GM18867 (cell line): ENCODE results near the gene CCDC24.

Experiments
- ATAC-seq: cut with Tn5 transposase; IDR thresholded peaks from one replicate; pipeline ENCODE4 v1.9.1; 2021; ENCODE audit warnings: mild to moderate bottlenecking, moderate library complexity; ENCODE audit not compliant: unreplicated experiment

The CCDC24 gene

GRCh38 chr1:43962324-43962723 lies 29.1 kb upstream of the CCDC24 start:
- no peak for ATAC-seq

DNA sequence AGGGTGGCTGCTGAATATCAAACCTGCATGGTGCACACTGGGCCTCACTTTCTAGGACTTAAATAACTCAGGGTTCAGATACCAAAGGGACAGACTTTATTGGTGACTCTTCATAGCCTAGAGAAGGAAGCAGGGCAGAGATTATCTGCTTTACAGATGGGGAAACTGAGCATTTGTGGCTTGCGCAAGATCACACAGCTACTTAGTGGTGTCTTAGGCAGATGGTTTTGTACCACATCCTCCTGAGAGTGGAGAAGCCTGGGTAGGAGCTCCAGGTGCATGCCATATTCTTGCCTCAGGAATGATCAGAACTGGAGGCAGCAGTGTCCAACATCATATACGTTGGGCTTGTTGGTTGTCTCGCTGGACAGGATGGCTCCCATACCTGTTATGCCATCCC lies 28.4 kb upstream of the CCDC24 start:
- no peak for ATAC-seq

DNA sequence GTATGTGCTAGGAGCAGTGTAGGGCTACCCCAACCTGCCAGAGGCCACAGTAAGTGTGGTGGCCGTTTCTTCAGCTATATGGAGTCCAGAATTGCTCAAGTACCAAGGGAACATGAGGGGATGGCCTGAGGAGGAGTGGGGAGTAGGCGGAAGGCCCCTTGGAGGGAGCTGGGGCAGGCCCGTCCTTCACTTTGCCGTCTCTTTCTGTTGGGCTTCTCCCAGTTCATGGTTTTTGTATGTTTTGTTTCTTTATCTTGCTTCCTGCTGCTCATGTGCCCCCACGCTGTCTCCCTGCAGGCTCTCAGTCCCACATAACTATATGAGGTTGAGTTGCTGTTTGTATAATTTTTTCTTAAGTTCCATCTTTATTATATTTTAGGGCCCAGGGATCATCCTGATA lies 27.5 kb upstream of the CCDC24 start:
- no peak for ATAC-seq

GRCh38 chr1:43965316-43965715 lies 26.1 kb upstream of the CCDC24 start:
- no peak for ATAC-seq

- no peak for ATAC-seq
These were observed 23.0 kb upstream of the CCDC24 start for GRCh38 chr1:43968348-43968948.

DNA sequence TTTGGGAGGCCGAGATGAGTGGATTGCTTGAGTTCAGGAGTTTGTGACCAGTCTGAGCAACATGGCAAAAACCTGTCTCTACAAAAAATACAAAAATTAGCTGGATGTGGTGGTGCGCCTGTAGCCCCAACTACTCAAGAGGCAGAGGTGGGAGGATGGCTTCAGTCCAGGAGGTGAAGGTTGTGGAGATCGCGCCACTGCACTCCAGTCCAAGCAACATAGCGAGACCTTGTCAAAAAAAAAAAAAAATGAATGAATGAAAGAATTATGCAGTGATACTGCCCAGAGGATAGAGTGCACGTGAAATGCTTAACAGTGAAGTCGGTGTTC lies 22.0 kb upstream of the CCDC24 start:
- ATAC-seq = peak; percentile 3

DNA sequence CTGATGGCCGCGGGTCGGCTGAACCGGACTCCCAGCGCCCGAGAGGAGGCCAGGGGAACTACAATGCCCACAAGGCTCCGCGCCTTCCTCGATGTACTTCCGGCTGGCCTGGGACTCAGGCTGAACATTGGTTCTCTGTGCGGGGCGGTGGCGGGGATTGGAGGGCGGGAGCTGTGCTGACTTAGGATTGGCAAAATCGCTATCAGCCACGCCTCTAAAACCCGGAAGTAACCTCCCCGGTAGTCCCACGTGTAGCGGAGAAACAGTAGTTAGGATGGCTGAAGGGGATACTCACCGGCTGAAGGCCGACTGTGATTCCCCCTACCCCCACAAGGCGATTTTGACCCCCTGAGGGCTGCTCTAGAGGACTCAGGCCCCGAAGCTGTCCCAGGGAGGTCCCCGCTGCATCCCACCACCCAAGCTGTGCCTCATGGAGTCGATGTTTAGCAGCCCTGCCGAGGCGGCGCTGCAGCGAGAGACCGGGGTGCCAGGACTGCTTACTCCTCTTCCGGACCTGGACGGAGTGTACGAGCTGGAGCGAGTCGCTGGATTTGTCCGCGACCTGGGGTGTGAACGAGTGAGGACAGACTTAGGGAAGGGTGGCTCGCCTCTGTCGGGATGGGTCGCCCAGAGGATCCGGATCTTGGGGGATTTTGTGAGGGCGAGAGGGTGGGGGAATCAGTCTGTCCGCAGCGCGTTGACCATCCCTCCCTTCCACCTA lies 21.5 kb upstream of the CCDC24 start, which contains the start of gene DPH2:
DPH2 (plus strand) TSS at position 265 of the 721 bp plus-strand sequence; CDS start at position 431, 166 bp downstream.
- ATAC-seq = peak; percentile 77

GRCh38 chr1:43970502-43970901 lies 20.9 kb upstream of the CCDC24 start:
- no peak for ATAC-seq

- ATAC-seq = no peak
These were observed 20.5 kb upstream of the CCDC24 start for GRCh38 chr1:43970911-43971310.

DNA sequence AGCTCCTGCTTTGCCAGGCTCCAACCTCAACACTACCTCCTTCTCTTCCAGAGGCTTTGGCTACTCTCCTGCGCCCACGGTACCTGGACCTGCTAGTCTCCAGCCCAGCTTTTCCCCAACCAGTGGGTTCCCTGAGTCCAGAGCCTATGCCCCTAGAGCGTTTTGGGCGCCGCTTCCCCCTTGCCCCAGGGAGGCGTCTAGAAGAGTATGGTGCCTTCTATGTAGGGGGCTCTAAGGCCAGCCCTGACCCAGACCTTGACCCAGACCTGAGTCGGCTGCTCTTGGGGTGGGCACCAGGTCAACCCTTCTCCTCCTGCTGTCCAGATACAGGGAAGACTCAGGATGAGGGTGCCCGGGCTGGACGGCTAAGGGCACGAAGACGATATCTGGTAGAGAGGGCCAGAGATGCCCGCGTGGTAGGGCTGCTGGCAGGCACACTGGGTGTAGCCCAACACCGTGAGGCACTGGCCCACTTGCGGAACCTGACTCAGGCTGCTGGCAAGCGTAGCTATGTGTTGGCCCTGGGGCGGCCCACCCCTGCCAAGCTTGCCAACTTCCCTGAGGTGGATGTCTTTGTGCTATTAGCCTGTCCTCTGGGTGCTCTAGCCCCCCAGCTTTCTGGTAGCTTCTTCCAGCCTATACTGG lies 19.9 kb upstream of the CCDC24 start:
- ATAC-seq = no peak

GRCh38 chr1:43973981-43974442 lies 17.4 kb upstream of the CCDC24 start:
- no peak for ATAC-seq

GRCh38 chr1:43974443-43975248 lies 16.8 kb upstream of the CCDC24 start, which contains the start of gene ATP6V0B:
Gene ATP6V0B (plus strand): TSS chr1:43974960. CDS start chr1:43975041, 81 bp downstream.
- peak; percentile 66 for ATAC-seq

DNA sequence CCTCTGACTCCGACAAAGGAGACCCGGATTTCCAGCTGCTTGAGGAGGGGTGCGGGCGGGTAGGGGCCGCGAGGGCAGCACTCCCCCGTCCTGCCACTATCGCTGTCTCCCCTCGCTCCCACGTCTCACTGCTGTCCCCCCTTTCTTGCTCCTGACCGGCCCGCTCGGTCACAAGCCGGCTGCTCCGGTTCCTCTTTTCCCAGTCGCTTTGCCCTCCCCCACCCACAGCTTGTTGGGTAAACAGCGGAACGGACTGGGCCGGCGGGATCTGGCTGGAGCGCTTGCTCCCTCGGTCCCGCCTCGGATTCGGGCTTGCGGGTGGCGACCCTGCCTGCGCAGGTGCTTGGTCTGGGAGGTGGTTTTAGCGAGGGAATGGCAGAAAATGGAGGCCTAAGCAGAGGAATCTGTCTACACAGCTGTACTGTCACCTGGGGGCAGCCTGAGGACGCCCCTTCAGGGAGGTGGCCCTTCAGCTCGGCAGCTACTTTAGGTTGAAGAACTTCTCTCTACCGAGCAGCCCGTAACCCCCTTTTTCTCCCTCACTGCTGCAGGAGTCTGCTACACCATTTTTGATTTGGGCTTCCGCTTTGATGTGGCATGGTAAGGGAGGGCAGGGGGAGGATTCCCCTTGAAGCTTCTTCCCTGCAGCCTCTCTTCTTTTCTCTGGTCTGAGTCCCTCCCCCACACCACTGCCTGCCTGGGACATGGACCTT lies 16.0 kb upstream of the CCDC24 start:
- ATAC-seq = peak; percentile 4

GRCh38 chr1:43976045-43976444 lies 15.4 kb upstream of the CCDC24 start:
- ATAC-seq = no peak

- no peak for ATAC-seq
These were observed 14.5 kb upstream of the CCDC24 start for GRCh38 chr1:43976890-43977289.

DNA sequence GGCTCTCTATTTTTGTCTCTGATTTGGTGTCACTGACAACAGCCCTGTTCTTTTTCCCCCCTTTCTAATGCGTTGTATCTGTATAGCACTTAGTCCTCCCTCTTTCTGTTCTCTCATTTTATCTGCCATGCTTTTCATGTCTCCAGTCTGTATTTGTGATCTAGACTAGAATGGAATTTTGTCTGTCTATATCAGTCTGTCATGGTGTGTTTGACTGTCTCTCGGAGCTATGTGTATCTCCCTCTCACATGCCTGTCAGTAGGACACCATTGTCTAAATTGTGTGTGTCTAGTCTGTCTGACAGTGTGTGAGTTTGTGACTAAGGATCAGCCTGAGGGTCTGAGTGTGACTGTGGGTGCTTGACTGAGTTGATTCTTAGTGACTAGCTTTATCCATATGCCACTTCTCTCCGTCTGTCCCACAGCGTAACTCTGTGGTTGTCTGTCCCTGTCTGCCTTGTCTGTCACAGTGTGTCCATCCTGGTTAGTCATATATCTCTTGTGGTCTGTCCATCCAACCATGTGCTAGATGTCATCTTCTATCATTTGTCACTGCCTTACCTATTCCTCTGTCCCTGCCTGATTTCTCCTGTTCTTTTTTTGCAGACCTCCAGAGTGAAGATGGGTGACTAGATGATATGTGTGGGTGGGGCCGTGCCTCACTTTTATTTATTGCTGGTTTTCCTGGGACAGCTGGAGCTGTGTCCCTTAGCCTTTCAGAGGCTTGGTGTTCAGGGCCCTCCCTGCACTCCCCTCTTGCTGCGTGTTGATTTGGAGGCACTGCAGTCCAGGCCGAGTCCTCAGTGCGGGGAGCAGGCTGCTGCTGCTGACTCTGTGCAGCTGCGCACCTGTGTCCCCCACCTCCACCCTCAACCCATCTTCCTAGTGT lies 13.8 kb upstream of the CCDC24 start:
- ATAC-seq = no peak

GRCh38 chr1:43978264-43978550 lies 13.2 kb upstream of the CCDC24 start:
- no peak for ATAC-seq

DNA sequence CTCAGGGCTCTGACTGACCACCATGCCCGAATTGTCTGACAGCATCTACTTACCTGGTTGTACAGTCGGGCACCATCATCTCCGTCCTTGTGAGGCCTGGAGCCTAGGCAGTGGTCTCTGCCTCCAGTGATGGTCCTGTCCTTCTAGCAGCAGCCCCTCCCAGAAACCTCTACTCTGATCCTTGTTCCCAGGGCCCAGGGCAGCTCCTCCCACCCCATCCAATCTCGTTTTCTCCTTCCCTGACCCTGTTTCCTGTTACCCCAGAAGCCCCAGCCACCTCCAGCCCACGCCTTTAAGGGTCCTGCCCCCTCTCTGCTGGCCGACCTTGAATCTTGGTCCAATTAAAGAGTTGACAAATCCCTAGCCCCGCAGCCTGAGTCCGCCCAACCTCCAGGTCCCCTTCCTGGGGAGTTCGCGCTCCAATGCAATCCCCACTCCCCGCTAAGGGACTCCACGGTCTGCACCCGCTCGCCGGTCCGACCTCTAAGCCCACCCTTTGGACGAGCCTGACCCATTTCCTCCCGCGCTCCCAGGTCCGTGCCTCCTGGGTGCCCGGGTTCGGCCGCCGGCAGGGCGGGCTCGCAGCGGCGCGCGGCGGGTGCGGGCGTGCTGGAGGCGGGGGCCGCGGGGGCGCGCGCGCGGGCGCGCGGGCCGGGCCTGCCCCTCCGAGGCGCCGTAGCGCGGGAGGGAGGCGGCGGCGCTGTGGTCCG lies 12.7 kb upstream of the CCDC24 start, which contains the start of gene B4GALT2:
B4GALT2 (plus strand) TSS at position 660 of the 710 bp plus-strand sequence. CDS start 1,951 bp downstream, outside the sequence.
- no peak for ATAC-seq

DNA sequence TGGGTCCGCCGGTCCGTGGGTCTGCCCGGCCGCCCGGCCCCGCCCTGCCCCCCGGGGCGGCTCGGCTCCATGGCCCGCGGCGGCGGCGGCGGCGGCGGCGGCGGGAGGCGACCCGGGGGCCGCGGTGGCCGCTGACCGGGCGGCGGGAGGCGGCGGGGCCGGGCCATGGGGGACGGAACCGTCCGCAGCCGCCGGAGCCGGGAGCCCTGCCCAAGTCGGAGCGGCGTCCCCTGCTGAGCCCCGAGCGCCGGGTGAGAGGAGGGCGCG lies 12.2 kb upstream of the CCDC24 start:
- ATAC-seq = no peak
